IMR-90 (cell line): ENCODE measurements around the gene COL9A2.

Source experiments
- CTCF ChIP-seq: conservative IDR thresholded peaks from 2 replicates; pipeline ENCODE4 v1.5.1; 2012; ENCODE audit warnings: mild to moderate bottlenecking, low read depth, low read length, improper control_type of control experiment
- ELK1 ChIP-seq: fragments of 150-350 bp; IDR thresholded peaks from 2 replicates; pipeline ENCODE4 v1.6.1; 2016; ENCODE audit warnings: low read depth, mild to moderate bottlenecking, low read length, moderate library complexity, borderline replicate concordance
- FOS ChIP-seq: fragments of 150-350 bp; IDR thresholded peaks from 2 replicates; pipeline ENCODE4 v1.6.1; 2016; ENCODE audit warnings: low read depth, low read length
- MAFK ChIP-seq: IDR thresholded peaks from 2 replicates; pipeline ENCODE4 v1.6.1; 2012; ENCODE audit warnings: low read depth, low read length, improper control_type of control experiment
- MXI1 ChIP-seq: IDR thresholded peaks from 2 replicates; pipeline ENCODE4 v1.6.1; 2012; ENCODE audit warnings: low read depth, mild to moderate bottlenecking, low read length, moderate library complexity, borderline replicate concordance
- POLR2A ChIP-seq: IDR thresholded peaks from 2 replicates; pipeline ENCODE4 v1.6.1; 2012; ENCODE audit warnings: mild to moderate bottlenecking, low read depth, low read length
- RAD21 ChIP-seq: IDR thresholded peaks from 2 replicates; pipeline ENCODE4 v1.6.1; 2012; ENCODE audit warnings: low read length, improper control_type of control experiment
- RCOR1 ChIP-seq: IDR thresholded peaks from 2 replicates; pipeline ENCODE4 v1.6.1; 2012; ENCODE audit warnings: mild to moderate bottlenecking, low read length, improper control_type of control experiment; ENCODE audit not compliant: insufficient replicate concordance
- RFX5 ChIP-seq: IDR thresholded peaks from 2 replicates; pipeline ENCODE4 v1.8.0; 2012; ENCODE audit warnings: low read depth, mild to moderate bottlenecking, low read length, moderate library complexity
- SMC3 ChIP-seq: fragments of 150-350 bp; IDR thresholded peaks from 2 replicates; pipeline ENCODE4 v1.6.1; 2016; ENCODE audit warnings: low read depth, mild to moderate bottlenecking, antibody characterized with exemption, low read length, moderate library complexity
- USF2 ChIP-seq: fragments of 150-350 bp; IDR thresholded peaks from 2 replicates; pipeline ENCODE4 v1.6.1; 2017; ENCODE audit warnings: mild to moderate bottlenecking, antibody characterized with exemption, low read length, low read depth

DNA sequence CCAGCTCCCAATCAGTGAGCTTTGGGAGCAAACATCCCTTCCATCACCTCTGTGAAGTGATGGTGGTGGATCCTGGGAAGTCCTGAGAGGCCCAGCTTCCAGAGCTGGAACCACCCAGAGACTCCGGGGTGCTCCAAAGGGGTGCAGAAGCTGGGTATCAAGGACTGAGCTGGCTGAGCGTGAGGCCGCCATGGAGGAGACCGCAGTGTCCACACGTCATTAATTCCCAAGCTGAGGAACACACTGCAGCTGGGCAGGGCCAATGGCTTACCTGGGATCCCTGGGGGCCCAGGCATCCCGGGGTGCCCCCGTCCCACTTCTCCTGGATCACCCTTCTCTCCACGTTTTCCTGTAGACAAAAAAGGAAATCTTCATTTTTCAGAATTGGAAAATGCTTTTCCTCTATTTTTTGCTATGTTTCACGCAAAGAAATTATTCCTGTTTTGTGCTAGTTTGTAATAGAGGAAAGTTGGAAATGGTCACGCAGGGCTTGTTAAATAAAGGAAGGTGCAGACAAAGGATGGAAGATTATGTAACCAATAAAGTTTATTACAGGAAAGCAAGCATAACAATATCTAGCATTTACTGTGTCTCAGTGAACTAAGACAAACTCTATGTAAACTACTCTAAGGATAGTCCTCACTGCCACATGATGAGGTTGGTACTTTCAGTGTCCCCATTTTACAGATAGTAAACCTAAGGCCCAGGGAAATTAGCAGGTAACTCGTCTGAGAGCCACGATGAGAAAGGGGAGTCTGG, 15.4 kb downstream of the COL9A2 start:
- no peak for TF ChIP-seq CTCF
- no peak for TF ChIP-seq FOS
- TF ChIP-seq POLR2A: no peak
- TF ChIP-seq RAD21: no peak
- TF ChIP-seq USF2: no peak
- TF ChIP-seq ELK1: no peak
- TF ChIP-seq MAFK: no peak
- no peak for TF ChIP-seq SMC3
- no peak for TF ChIP-seq RCOR1
- no peak for TF ChIP-seq MXI1
- no peak for TF ChIP-seq RFX5
